8988T (cell line): Measurements from ENCODE around the gene SEZ6.

Experiments
- DNase-seq: peaks from one replicate; pipeline ENCODE4 v3.0.0; 2011

The SEZ6 gene

GRCh38 chr17:28928061-28928460, 77.8 kb downstream of the SEZ6 start:
- DNase-seq: no peak

- DNase-seq: no peak
Observed at GRCh38 chr17:28926786-28927185, 79.0 kb downstream of the SEZ6 start.

- no peak for DNase-seq
Observed at GRCh38 chr17:28926366-28926765, 79.5 kb downstream of the SEZ6 start.

GRCh38 chr17:28925912-28926365, 79.9 kb downstream of the SEZ6 start:
- DNase-seq: no peak

- DNase-seq: no peak
Observed at GRCh38 chr17:28920201-28920600, 85.6 kb downstream of the SEZ6 start.

GRCh38 chr17:28918295-28918694, 87.5 kb downstream of the SEZ6 start:
- no peak for DNase-seq

- DNase-seq: no peak
Observed at GRCh38 chr17:28917465-28917864, 88.4 kb downstream of the SEZ6 start.

- DNase-seq: no peak
Observed at GRCh38 chr17:28917029-28917428, 88.8 kb downstream of the SEZ6 start.

GRCh38 chr17:28916302-28916934, 89.4 kb downstream of the SEZ6 start:
- no peak for DNase-seq

GRCh38 chr17:28912938-28913333, 92.9 kb downstream of the SEZ6 start:
- DNase-seq: no peak

GRCh38 chr17:28912281-28912937, 93.4 kb downstream of the SEZ6 start:
- no peak for DNase-seq

GRCh38 chr17:28911411-28912045, 94.3 kb downstream of the SEZ6 start:
- DNase-seq: no peak

GRCh38 chr17:28910534-28910933, 95.3 kb downstream of the SEZ6 start:
- DNase-seq: no peak

GRCh38 chr17:28908640-28909167, 97.1 kb downstream of the SEZ6 start:
- no peak for DNase-seq

GRCh38 chr17:28907709-28908475, 97.9 kb downstream of the SEZ6 start:
- DNase-seq: peak; percentile 5

- peak; percentile 13 for DNase-seq
Observed at GRCh38 chr17:28906706-28907438, 99.0 kb downstream of the SEZ6 start.

GRCh38 chr17:28906276-28906675, 99.6 kb downstream of the SEZ6 start:
- DNase-seq: peak; percentile 16
